HepG2 (cell line): ENCODE data around the gene DDIT4. TPM values are rescaled to one million over a fixed set of nuclear protein-coding genes. Genes with fewer than 3 reads are reported as not detected.

Source experiments
- ATAC-seq: fragments of 200-7000 bp; cut with Tn5 transposase; 3 replicates; pipeline ENCODE4 v1.9.1; 2020; ENCODE audit warnings: mild to moderate bottlenecking, moderate library complexity
- BruUV-seq: library from RNA; stranded (reverse); fragments of 400-500 nt; replicated peaks from 2 replicates; lab custom pipeline; 2021; lab: Mats Ljungman, UMichigan
- CTCF ChIA-PET: fragments of 300-600 bp; formaldehyde crosslinking; extraction: SDS; loops from one replicate; lab custom pipeline; 2021; ENCODE audit warnings: low total read pairs, inconsistent platforms, low intra/inter-chr PET ratio; lab: Yijun Ruan, JAX
- POLR2A ChIA-PET: fragments of 350-600 bp; sonication (Branson Sonifier 250); formaldehyde crosslinking; loops from one replicate; lab custom pipeline; 2020; ENCODE audit warnings: antibody characterized with exemption, inconsistent platforms; lab: Yijun Ruan, JAX
- DNase-seq: peaks from one replicate; pipeline ENCODE4 v3.0.0-alpha.2; 2015; ENCODE audit warnings: low spot score
- FAIRE-seq: peaks from 3 replicates; lab custom pipeline; 2011; peaks lifted over from hg19 to GRCh38; lab: Jason Lieb, UNC
- H2AFZ ChIP-seq: one replicate; pipeline ENCODE4 v1.6.1; 2011; ENCODE audit warnings: low read length, inconsistent platforms
- H3K27ac ChIP-seq: fragments of 300-600 bp; 3 replicates; pipeline ENCODE4 v1.8.0; 2011; ENCODE audit warnings: mixed run types, mild to moderate bottlenecking, mixed read lengths, low read length, inconsistent platforms; ENCODE audit not compliant: insufficient read depth; ENCODE audit errors: extremely low read length
- H3K27me3 ChIP-seq, 2 experiments: fragments of 200-600 bp in 1 of 2; 2 replicates in 1 of 2; 3 replicates in 1 of 2; pipeline versions ENCODE4 v1.6.0 to v1.8.0; 2011; ENCODE audit warnings: low read length in 2 of 2, mild to moderate bottlenecking in 2 of 2, moderate library complexity in 2 of 2, inconsistent platforms in 1 of 2; ENCODE audit not compliant: insufficient read depth in 2 of 2, control insufficient read depth in 1 of 2
- H3K36me3 ChIP-seq, 2 experiments: fragments of 200-600 bp in 1 of 2; replicated peaks in 1 of 2; 2 replicates in 1 of 2; 3 replicates in 1 of 2; pipeline versions ENCODE4 v1.5.1 to v1.8.0; 2011; ENCODE audit warnings: low read length in 2 of 2, inconsistent platforms in 1 of 2; ENCODE audit not compliant: insufficient read depth in 2 of 2, control insufficient read depth in 1 of 2
- H3K4me1 ChIP-seq: 2 replicates; pipeline ENCODE4 v1.5.1; 2012; ENCODE audit warnings: low read length, inconsistent platforms; ENCODE audit not compliant: insufficient read depth
- H3K4me2 ChIP-seq: 2 replicates; pipeline ENCODE4 v1.6.0; 2011; ENCODE audit warnings: low read depth, low read length, inconsistent platforms
- H3K4me3 ChIP-seq, 3 experiments: fragments of 200-600 bp in 1 of 3; sonication (generic), shearing (Covaris generic) in 1 of 3; replicated peaks in 1 of 3; 2 replicates each; pipeline ENCODE4 v1.5.1; 2011 to 2016; ENCODE audit warnings: low read length in 3 of 3, inconsistent platforms in 2 of 3, low read depth in 2 of 3, mild to moderate bottlenecking in 2 of 3, control low read depth in 1 of 3, mixed read lengths in 1 of 3; ENCODE audit not compliant: insufficient read depth in 1 of 3
- H3K79me2 ChIP-seq: one replicate; pipeline ENCODE4 v1.6.1; 2011; ENCODE audit warnings: low read length, inconsistent platforms; ENCODE audit not compliant: insufficient read depth
- H3K9ac ChIP-seq: 2 replicates; pipeline ENCODE4 v1.6.0; 2011; ENCODE audit warnings: mild to moderate bottlenecking, low read depth, low read length, inconsistent platforms; ENCODE audit not compliant: insufficient read depth
- H3K9me3 ChIP-seq: 2 replicates; pipeline ENCODE4 v1.5.1; 2012; ENCODE audit warnings: mild to moderate bottlenecking, low read length
- H4K20me1 ChIP-seq: 2 replicates; pipeline ENCODE4 v1.6.0; 2011; ENCODE audit warnings: inconsistent platforms, mild to moderate bottlenecking, low read length, moderate library complexity; ENCODE audit not compliant: insufficient read depth
- DPF2 ChIP-seq: sonication (generic); formaldehyde crosslinking; IDR thresholded peaks from 2 replicates; pipeline ENCODE4 v1.4.0; 2020; ENCODE audit warnings: mild to moderate bottlenecking, low read depth, missing genetic modification reagents, borderline replicate concordance
- FIP1L1 ChIP-seq: fragments of 200-400 bp; formaldehyde crosslinking; IDR thresholded peaks from 2 replicates; pipeline ENCODE4 v1.6.1; 2018; ENCODE audit warnings: low read depth, mild to moderate bottlenecking, low read length, moderate library complexity, borderline replicate concordance; ENCODE audit not compliant: insufficient read depth
- HDAC1 ChIP-seq: sonication (generic); formaldehyde crosslinking; IDR thresholded peaks from 2 replicates; pipeline ENCODE4 v1.5.1; 2020; ENCODE audit warnings: mild to moderate bottlenecking, missing genetic modification reagents
- MED1 ChIP-seq: sonication (generic); formaldehyde crosslinking; IDR thresholded peaks from 2 replicates; pipeline ENCODE4 v1.4.0; 2020; ENCODE audit warnings: missing genetic modification reagents
- PITX1 ChIP-seq: sonication (generic); formaldehyde crosslinking; IDR thresholded peaks from 2 replicates; pipeline ENCODE4 v1.5.1; 2020; ENCODE audit warnings: mild to moderate bottlenecking, missing genetic modification reagents
- PPARG ChIP-seq: conservative IDR thresholded peaks from 2 replicates; pipeline ENCODE4 v1.6.1; 2016; ENCODE audit warnings: missing biosample characterization, missing genetic modification reagents
- RBFOX2 ChIP-seq: fragments of 200-400 bp; formaldehyde crosslinking; IDR thresholded peaks from 2 replicates; pipeline ENCODE4 v1.6.1; 2017; ENCODE audit warnings: low read depth, mild to moderate bottlenecking, low read length
- RCOR2 ChIP-seq: IDR thresholded peaks from 2 replicates; pipeline ENCODE4 v1.6.1; 2016; ENCODE audit warnings: missing biosample characterization, missing genetic modification reagents
- SAP130 ChIP-seq: IDR thresholded peaks from 2 replicates; pipeline ENCODE4 v1.6.1; 2016; ENCODE audit warnings: low read depth
- SP2 ChIP-seq: sonication (generic); formaldehyde crosslinking; IDR thresholded peaks from 2 replicates; pipeline ENCODE4 v1.5.1; 2020; ENCODE audit warnings: mild to moderate bottlenecking, missing genetic modification reagents
- SRSF9 ChIP-seq: fragments of 200-400 bp; formaldehyde crosslinking; IDR thresholded peaks from 2 replicates; pipeline ENCODE4 v1.6.1; 2018; ENCODE audit warnings: borderline replicate concordance, mild to moderate bottlenecking, low read depth, low read length; ENCODE audit not compliant: insufficient read depth, poor library complexity, severe bottlenecking
- SRY ChIP-seq: sonication (generic); formaldehyde crosslinking; IDR thresholded peaks from 2 replicates; pipeline ENCODE4 v1.8.0; 2022; ENCODE audit warnings: mild to moderate bottlenecking, missing genetic modification reagents
- ZNF331 ChIP-seq: sonication (generic); formaldehyde crosslinking; IDR thresholded peaks from 2 replicates; pipeline ENCODE4 v1.4.0; 2020; ENCODE audit warnings: missing genetic modification reagents
- ZNF34 ChIP-seq: sonication (generic); formaldehyde crosslinking; IDR thresholded peaks from 2 replicates; pipeline ENCODE4 v1.4.0; 2020; ENCODE audit warnings: mild to moderate bottlenecking, missing genetic modification reagents, borderline replicate concordance
- ZNF44 ChIP-seq: sonication (generic); formaldehyde crosslinking; IDR thresholded peaks from 2 replicates; pipeline ENCODE4 v1.5.1; 2020; ENCODE audit warnings: mild to moderate bottlenecking, missing genetic modification reagents
- ZNF644 ChIP-seq: IDR thresholded peaks from 2 replicates; pipeline ENCODE4 v1.6.1; 2016; ENCODE audit warnings: low read depth
- ZNF883 ChIP-seq: sonication (generic); formaldehyde crosslinking; IDR thresholded peaks from 2 replicates; pipeline ENCODE4 v1.5.1; 2020; ENCODE audit warnings: mild to moderate bottlenecking, missing genetic modification reagents; ENCODE audit errors: not compliant biosample characterization
- WGBS: methylation state at CpG from one replicate; pipeline ENCODE4 v1.1.6; 2017; ENCODE audit warnings: low lambda C conversion rate; 5-methylcytosine and 5-hydroxymethylcytosine counted together
- in situ Hi-C: cut with HindIII; loops from 2 replicates; pipeline ENCODE4 v1.10.0; 2017; ENCODE audit warnings: low pct_unique_long_range_greater_than_20kb; ENCODE audit not compliant: extremely low pct_ligation_motif_present
- intact Hi-C: fragments of 100-400 bp; cut with micrococcal nuclease; formaldehyde crosslinking; loops from one replicate; pipeline ENCODE4 v1.10.0; 2022; ENCODE audit not compliant: unreplicated experiment
- polyA plus RNA-seq, 8 experiments: library from polyadenylated mRNA; depleted of rRNA in 3 of 8; stranded (reverse) in 7 of 8; unstranded in 1 of 8; fragments of >200 nt; fragmentation: Illumina TruSeq in 4 of 8; extraction: Trizol in 4 of 8; gene quantifications; 2 replicates each; pipeline versions ENCODE4 v1.2.1 to v1.2.3, GENCODE V29; 2011 to 2016; ENCODE audit warnings: low read depth in 4 of 8, missing spikeins in 1 of 8, mixed read lengths in 1 of 8; ENCODE audit not compliant: insufficient read depth in 1 of 8
- total RNA-seq, 5 experiments: library from RNA; depleted of rRNA; stranded (reverse); fragments of >200 nt; fragmentation: Illumina TruSeq; extraction: Trizol; gene quantifications; 2 replicates each; pipeline ENCODE4 v1.2.3, GENCODE V29; 2016; ENCODE audit warnings: low read depth in 1 of 5
- TF ChIP-seq, protein P1 (sequence below): sonication (generic); formaldehyde crosslinking; IDR thresholded peaks from 2 replicates; pipeline ENCODE4 v1.9.0; 2022; ENCODE audit warnings: low read depth, missing genetic modification reagents
- TF ChIP-seq, protein P2 (sequence below): sonication (generic); formaldehyde crosslinking; IDR thresholded peaks from 2 replicates; pipeline ENCODE4 v1.4.0; 2020; ENCODE audit warnings: missing genetic modification reagents
- TF ChIP-seq, protein P3 (sequence below): sonication (generic); formaldehyde crosslinking; IDR thresholded peaks from 2 replicates; pipeline ENCODE4 v1.4.0; 2020; ENCODE audit warnings: missing genetic modification reagents

Gene DDIT4
- total and polyA plus RNA-seq, 2 of the 13 experiments (the other 11 are each of a cell fraction or from before 2014, with no cell fraction given): 35.6 to 40.7 TPM

DNA sequence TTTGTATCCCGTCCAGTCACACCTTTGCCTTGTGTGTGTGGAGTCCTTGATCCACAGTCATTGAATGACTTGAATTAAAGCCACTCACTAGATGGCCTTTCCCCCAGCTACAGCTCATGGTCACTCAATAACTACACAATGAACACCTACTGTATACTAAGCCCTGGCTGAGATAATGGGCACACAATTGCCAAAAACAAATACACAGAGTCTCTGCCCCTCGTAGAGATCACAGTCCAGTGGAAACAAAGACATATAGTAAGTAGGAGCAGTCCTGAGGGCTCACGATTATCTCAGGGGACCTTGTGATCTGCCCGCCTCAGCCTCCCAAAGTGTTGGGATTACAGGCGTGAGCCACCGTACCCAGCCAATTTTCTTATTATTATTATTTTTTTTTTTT is 22.1 kb upstream of the DDIT4 start:
- ATAC-seq: peak; percentile 26; the same call in 2 of the 3 replicates
- ChIA-PET CTCF (no interaction called here), POLR2A (interaction anchor here (1.1 to 5.3 kb wide), 4 partner anchors 9 to 69 kb away, joined by 5 to 45 read pairs (median 18); partner anchors contain the start of gene DDIT4)
- BruUV-seq: no TSS peak
- Histone ChIP-seq H3K27ac (peak overlapping the region; percentile 57), H3K9me3 (no peaks in the 10 kb centered on the region), H3K79me2 (no peaks in the 10 kb centered on the region), H3K27me3 (no peaks in the 10 kb centered on the region), H3K4me3 (no peak overlapping the region), H3K4me2 (peak overlapping the region; percentile 32; the same call in 1 of the 2 replicates), H3K36me3 (no peaks in the 10 kb centered on the region), H2AFZ (no peak overlapping the region), H4K20me1 (no peaks in the 10 kb centered on the region), H3K9ac (0 out of 2 replicates have a peak overlapping the region, but pooled peaks have one; percentile 29), H3K4me1 (peaks cover 96% of the 10 kb centered on the region)
- peak; percentile 85 for DNase-seq
- intact Hi-C loops (no loop called here), in situ Hi-C loops (no loop called here)
- 17% methylated on average over 6 of the region's 6 CpGs for WGBS
- no peak for FAIRE-seq
- TF ChIP-seq, protein P1, sequence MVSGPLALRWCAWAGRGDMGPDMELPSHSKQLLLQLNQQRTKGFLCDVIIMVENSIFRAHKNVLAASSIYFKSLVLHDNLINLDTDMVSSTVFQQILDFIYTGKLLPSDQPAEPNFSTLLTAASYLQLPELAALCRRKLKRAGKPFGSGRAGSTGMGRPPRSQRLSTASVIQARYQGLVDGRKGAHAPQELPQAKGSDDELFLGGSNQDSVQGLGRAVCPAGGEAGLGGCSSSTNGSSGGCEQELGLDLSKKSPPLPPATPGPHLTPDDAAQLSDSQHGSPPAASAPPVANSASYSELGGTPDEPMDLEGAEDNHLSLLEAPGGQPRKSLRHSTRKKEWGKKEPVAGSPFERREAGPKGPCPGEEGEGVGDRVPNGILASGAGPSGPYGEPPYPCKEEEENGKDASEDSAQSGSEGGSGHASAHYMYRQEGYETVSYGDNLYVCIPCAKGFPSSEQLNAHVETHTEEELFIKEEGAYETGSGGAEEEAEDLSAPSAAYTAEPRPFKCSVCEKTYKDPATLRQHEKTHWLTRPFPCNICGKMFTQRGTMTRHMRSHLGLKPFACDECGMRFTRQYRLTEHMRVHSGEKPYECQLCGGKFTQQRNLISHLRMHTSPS (CRISPR knock-in tag): peak; percentile 29; the same call in 1 of the 2 replicates
- TF ChIP-seq ZNF44 (CRISPR knock-in tag): no peak
- peak; percentile 56 for TF ChIP-seq SAP130 (CRISPR knock-in tag)
- peak; percentile 98 for TF ChIP-seq PPARG (CRISPR knock-in tag)
- peak; percentile 85 for TF ChIP-seq PITX1 (CRISPR knock-in tag)
- TF ChIP-seq, protein P2, sequence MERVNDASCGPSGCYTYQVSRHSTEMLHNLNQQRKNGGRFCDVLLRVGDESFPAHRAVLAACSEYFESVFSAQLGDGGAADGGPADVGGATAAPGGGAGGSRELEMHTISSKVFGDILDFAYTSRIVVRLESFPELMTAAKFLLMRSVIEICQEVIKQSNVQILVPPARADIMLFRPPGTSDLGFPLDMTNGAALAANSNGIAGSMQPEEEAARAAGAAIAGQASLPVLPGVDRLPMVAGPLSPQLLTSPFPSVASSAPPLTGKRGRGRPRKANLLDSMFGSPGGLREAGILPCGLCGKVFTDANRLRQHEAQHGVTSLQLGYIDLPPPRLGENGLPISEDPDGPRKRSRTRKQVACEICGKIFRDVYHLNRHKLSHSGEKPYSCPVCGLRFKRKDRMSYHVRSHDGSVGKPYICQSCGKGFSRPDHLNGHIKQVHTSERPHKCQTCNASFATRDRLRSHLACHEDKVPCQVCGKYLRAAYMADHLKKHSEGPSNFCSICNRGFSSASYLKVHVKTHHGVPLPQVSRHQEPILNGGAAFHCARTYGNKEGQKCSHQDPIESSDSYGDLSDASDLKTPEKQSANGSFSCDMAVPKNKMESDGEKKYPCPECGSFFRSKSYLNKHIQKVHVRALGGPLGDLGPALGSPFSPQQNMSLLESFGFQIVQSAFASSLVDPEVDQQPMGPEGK (CRISPR knock-in tag): peak; percentile 52; the same call in 1 of the 2 replicates
- peak; percentile 66; the same call in 1 of the 2 replicates for TF ChIP-seq ZNF331 (CRISPR knock-in tag)
- no peak for TF ChIP-seq FIP1L1
- TF ChIP-seq HDAC1 (CRISPR knock-in tag): peak; percentile 44; the same call in 1 of the 2 replicates
- no peak for TF ChIP-seq SRY
- TF ChIP-seq DPF2 (CRISPR knock-in tag): peak; percentile 64; the same call in 1 of the 2 replicates
- TF ChIP-seq MED1 (CRISPR knock-in tag): peak; percentile 82
- no peak for TF ChIP-seq RBFOX2
- TF ChIP-seq ZNF34 (CRISPR knock-in tag): no peak
- TF ChIP-seq, protein P3, sequence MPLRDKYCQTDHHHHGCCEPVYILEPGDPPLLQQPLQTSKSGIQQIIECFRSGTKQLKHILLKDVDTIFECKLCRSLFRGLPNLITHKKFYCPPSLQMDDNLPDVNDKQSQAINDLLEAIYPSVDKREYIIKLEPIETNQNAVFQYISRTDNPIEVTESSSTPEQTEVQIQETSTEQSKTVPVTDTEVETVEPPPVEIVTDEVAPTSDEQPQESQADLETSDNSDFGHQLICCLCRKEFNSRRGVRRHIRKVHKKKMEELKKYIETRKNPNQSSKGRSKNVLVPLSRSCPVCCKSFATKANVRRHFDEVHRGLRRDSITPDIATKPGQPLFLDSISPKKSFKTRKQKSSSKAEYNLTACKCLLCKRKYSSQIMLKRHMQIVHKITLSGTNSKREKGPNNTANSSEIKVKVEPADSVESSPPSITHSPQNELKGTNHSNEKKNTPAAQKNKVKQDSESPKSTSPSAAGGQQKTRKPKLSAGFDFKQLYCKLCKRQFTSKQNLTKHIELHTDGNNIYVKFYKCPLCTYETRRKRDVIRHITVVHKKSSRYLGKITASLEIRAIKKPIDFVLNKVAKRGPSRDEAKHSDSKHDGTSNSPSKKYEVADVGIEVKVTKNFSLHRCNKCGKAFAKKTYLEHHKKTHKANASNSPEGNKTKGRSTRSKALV (CRISPR knock-in tag): no peak
- TF ChIP-seq RCOR2 (CRISPR knock-in tag): peak; percentile 45; the same call in 1 of the 2 replicates
- TF ChIP-seq SRSF9: no peak
- no peak for TF ChIP-seq ZNF883 (CRISPR knock-in tag)
- TF ChIP-seq SP2 (CRISPR knock-in tag): no peak
- 0 out of 2 replicates have a peak, but pooled peaks have one; percentile 40 for TF ChIP-seq ZNF644 (CRISPR knock-in tag)
